ENCODE measurements around the gene SUMO3. TPM values are rescaled to one million over a fixed set of nuclear protein-coding genes. Genes with fewer than 3 reads are reported as not detected.

SUMO3 gene
- total RNA-seq, 6 experiments from 2014 or later: 33.4 to 41.2 (median 36.6) TPM

- 93% methylated on average over 3 of the region's 6 CpGs for WGBS (ENCODE audit: insufficient coverage, low coverage, low lambda C conversion rate, missing lambda C conversion rate)
- Histone ChIP-seq H3K9me3 (no peaks in the 10 kb centered on the region), H3K36me3 (peaks cover 2 to 37% (median 9%) of the 10 kb centered on the region in 4 donors), H3K4me1 (no peaks in the 10 kb centered on the region), H3K27me3 (no peaks in the 10 kb centered on the region), H3K27ac (no peak overlapping the region), H3K4me3 (no peak overlapping the region)
- no peak for ATAC-seq
- intact Hi-C loops (cut with DNase I): loop anchor here in 1 of 2 donors (10.0 kb wide), 1 partner anchor 124 kb away; no protein-coding TSS in a partner anchor
- TF ChIP-seq POLR2A (IDR thresholded peaks at IDR 0.05): no peak
- TF ChIP-seq, protein P1, sequence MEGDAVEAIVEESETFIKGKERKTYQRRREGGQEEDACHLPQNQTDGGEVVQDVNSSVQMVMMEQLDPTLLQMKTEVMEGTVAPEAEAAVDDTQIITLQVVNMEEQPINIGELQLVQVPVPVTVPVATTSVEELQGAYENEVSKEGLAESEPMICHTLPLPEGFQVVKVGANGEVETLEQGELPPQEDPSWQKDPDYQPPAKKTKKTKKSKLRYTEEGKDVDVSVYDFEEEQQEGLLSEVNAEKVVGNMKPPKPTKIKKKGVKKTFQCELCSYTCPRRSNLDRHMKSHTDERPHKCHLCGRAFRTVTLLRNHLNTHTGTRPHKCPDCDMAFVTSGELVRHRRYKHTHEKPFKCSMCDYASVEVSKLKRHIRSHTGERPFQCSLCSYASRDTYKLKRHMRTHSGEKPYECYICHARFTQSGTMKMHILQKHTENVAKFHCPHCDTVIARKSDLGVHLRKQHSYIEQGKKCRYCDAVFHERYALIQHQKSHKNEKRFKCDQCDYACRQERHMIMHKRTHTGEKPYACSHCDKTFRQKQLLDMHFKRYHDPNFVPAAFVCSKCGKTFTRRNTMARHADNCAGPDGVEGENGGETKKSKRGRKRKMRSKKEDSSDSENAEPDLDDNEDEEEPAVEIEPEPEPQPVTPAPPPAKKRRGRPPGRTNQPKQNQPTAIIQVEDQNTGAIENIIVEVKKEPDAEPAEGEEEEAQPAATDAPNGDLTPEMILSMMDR (IDR thresholded peaks at IDR 0.05): no peak
- no peak for DNase-seq
Measured at GRCh38 chr21:44810779-44811178, 7.1 kb downstream of the SUMO3 start.

- Histone ChIP-seq H3K9me3 (no peaks in the 10 kb centered on the region), H3K4me1 (peaks cover 0 to 16% (median 4%) of the 10 kb centered on the region in 4 donors), H3K4me3 (no peak overlapping the region), H3K27ac (no peak overlapping the region), H3K27me3 (no peaks in the 10 kb centered on the region), H3K36me3 (peaks cover 0 to 33% (median 9%) of the 10 kb centered on the region in 4 donors)
- intact Hi-C loops (cut with DNase I): loop anchor here in 1 of 2 donors (10.0 kb wide), 1 partner anchor 99 kb away; no protein-coding TSS in a partner anchor
- WGBS (ENCODE audit: insufficient coverage, low coverage, low lambda C conversion rate, missing lambda C conversion rate): 90% methylated on average over 4 of the region's 4 CpGs
- TF ChIP-seq, protein P1 (IDR thresholded peaks at IDR 0.05): no peak
- TF ChIP-seq POLR2A (IDR thresholded peaks at IDR 0.05): no peak
- DNase-seq: no peak
- ATAC-seq: no peak
Measured at GRCh38 chr21:44805859-44806258, 12.0 kb downstream of the SUMO3 start.

GRCh38 chr21:44805226-44805625 is 12.6 kb downstream of the SUMO3 start:
- TF ChIP-seq, protein P1 (IDR thresholded peaks at IDR 0.05): no peak
- TF ChIP-seq POLR2A (IDR thresholded peaks at IDR 0.05): no peak
- ATAC-seq (no peak), DNase-seq (no peak)
- Histone ChIP-seq H3K4me3 (no peak overlapping the region), H3K27me3 (no peaks in the 10 kb centered on the region), H3K36me3 (peaks cover 0 to 33% (median 9%) of the 10 kb centered on the region in 4 donors), H3K9me3 (no peaks in the 10 kb centered on the region), H3K4me1 (peaks cover 0 to 22% (median 10%) of the 10 kb centered on the region in 4 donors), H3K27ac (no peak overlapping the region)
- intact Hi-C loops (cut with DNase I): loop anchor here in 1 of 2 donors (10.0 kb wide), 1 partner anchor 100 kb away; no protein-coding TSS in a partner anchor
- 64% methylated on average over 4 of the region's 4 CpGs for WGBS (ENCODE audit: insufficient coverage, low coverage, low lambda C conversion rate, missing lambda C conversion rate)

- H3K4me1 ChIP-seq: peaks cover 0 to 26% (median 12%) of the 10 kb centered on the region in 4 donors
- DNase-seq (peak in 2 of 3 donors; percentile 49 to 80), ATAC-seq (peak; percentile 67 to 74 (median 69))
- 16% methylated on average over 5 of the region's 6 CpGs for WGBS (ENCODE audit: insufficient coverage, low coverage, low lambda C conversion rate, missing lambda C conversion rate)
- intact Hi-C loops (cut with DNase I): loop anchor here in 1 of 2 donors (10.0 kb wide), 1 partner anchor 100 kb away; no protein-coding TSS in a partner anchor
- no peak overlapping the region for H3K4me3 ChIP-seq
- H3K9me3 ChIP-seq: no peaks in the 10 kb centered on the region
- no peaks in the 10 kb centered on the region for H3K27me3 ChIP-seq
- H3K36me3 ChIP-seq: peaks cover 0 to 30% (median 9%) of the 10 kb centered on the region in 4 donors
- no peak for TF ChIP-seq POLR2A (IDR thresholded peaks at IDR 0.05)
- TF ChIP-seq, protein P1 (IDR thresholded peaks at IDR 0.05): no peak
- no peak overlapping the region for H3K27ac ChIP-seq
Measured at GRCh38 chr21:44804762-44805161, 13.1 kb downstream of the SUMO3 start.
